ENCODE measurements around the gene SSX2IP.

DNA sequence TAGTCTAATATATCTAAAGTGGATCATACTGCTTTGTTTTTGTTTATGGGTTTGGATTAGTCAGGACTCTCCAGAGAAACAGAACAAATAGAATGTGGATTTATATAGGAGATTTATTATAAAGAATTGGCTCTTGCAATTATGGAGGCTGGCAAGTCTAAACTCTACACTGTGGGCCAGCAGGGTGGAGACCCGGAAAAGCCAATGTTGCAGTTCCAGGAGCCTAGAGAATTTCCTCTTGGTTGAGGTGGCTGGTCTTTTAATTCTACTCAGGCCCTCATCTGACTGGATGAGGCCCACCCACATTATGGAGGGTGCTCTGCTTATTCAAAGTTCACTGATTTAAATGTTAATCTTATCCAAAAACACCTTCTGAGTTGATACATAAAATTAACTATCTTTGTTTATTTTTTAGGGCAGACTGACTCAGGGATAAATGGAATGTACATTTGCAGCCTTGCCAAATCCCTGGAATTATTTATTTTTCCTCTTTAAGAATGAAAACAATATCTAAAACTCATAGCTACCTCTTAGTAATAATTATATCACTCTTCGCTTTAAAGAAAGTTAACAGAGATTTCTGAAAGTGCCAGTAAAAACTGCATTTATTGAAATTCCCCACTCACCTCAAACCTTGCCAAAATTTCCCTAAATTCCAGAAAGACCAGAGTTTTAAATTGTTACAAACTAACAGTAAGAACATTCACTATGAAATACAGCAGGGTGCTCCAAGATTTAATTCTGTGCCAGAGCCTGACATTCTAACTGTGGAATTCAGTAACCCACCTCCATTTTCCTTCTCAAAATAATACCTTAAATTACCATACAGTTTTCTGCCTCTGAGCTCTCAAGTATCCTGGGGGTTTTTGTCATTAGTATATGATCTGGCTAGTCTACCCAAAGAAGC lies 36.6 kb upstream of the SSX2IP start:
- TF ChIP-seq EZH2 (IDR thresholded peaks at IDR 0.05; ENCODE audit: low read depth), result no peak
- TF ChIP-seq CTCF (conservative IDR thresholded peaks at IDR 0.05), result no peak

Measured in PC-9 (cell line).